8988T (cell line): ENCODE results near the gene SLC12A6.

ENCODE experiments used
- DNase-seq: peaks from one replicate; pipeline ENCODE4 v3.0.0; 2011

SLC12A6 gene

DNA sequence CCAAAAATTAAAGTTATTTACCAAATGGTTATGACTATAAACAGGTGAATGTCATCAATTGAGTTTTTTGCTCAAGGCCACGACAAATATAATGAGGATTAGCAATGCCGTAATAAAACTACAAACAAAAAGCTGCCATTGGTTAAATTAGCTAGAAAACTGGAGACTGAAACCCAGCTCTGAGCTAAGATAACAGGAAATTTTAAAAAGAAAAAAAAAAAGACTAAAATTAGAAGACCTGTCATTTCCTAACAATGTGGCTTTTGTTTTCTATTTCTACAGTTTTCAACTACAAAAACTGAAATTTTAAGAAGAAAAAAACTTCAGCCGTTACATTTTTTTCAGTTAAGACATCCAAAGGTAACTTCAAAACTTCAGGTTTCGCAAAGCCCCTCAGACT lies 9.7 kb downstream of the SLC12A6 start:
- no peak for DNase-seq

DNA sequence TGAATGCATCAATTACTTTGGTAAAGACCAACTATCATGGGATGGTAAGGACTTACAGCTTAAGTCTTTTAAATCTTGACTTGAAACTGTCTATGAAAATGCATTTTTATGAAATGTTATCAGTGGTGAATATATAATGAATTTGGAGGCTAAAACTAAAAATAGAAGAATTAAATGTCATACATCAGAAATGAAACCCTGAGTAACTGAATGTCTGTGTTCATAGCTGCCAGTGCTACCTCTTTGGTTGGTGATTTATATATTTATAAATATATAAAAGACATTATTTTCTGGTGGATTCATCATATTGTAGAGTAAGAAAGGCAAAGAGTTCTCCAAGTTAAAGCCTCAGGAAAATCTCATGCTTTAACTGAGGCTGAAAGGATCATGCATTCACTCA lies 12.2 kb downstream of the SLC12A6 start:
- DNase-seq: no peak

DNA sequence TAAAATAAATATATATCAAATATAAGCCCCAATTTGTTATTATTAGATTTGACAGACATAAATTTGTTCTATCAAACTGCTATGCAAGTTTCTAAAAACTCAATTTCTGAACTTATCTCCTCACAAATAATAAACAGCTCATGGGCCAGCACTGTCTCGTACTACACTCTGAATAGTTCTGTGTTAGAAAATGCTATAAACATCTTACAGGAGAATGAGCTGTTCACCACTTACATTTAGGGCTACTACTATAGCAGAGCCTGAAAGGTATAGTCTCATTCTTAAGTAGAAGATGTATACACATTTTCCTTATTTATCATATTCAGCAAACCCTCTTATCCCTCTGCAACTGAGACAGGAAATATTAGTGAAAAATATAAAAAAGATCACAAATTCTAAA lies 12.6 kb downstream of the SLC12A6 start:
- no peak for DNase-seq

DNA sequence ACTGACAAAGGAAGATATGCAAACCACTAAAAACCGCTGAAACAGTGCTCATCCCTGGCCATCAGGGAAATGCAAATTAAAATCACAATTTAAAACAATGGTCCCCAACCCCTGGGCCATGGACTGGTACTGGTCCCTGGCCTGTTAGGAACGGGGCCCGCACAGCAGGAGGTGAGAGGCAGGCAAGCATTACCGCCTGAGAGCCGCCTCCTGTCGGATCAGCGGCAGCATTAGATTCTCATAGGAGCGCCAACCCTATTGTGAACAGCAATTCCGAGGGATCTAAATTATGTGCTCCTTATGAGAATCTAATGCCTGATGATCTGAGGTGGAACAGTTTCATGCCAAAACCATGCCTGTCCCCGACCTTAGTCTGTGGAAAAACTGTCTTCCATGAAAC lies 14.4 kb downstream of the SLC12A6 start:
- DNase-seq: no peak

DNA sequence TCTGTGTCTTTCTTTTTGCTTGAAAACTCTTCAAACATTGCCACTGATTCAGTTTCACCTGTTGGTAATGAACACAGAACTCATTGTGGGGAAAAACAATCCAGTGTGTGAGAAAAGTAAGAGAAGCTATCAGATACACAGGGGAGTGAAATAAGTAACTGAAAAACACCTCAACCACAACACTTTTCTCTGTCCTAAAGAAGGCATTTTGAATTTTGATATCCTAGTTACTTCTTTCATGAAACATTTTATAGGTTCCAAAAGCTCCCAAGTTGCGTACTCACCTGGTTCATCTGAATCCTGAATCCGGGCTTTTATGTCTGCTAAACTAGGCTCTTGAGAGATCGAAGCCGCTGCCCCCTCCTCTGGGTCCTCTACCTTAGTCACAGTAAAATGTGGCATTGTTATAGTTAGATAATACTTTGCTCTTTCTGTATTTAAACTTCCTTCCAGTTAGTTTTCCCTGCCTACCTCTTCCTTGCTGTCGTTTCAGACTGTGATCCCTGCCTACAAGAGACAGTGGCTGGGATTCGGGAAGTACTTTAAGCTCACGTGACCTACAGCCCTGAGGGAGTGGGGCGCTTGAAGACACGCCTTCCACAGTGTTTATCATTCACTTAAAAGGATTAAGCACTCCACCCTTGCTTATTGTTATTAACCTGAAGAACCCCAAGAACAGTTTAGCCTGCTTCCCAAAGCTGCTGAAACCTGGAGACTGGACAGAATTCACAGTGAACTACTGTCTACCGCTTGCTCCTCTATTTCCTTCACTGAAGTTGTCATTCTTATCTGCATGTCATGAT lies 19.1 kb downstream of the SLC12A6 start:
- DNase-seq: no peak

DNA sequence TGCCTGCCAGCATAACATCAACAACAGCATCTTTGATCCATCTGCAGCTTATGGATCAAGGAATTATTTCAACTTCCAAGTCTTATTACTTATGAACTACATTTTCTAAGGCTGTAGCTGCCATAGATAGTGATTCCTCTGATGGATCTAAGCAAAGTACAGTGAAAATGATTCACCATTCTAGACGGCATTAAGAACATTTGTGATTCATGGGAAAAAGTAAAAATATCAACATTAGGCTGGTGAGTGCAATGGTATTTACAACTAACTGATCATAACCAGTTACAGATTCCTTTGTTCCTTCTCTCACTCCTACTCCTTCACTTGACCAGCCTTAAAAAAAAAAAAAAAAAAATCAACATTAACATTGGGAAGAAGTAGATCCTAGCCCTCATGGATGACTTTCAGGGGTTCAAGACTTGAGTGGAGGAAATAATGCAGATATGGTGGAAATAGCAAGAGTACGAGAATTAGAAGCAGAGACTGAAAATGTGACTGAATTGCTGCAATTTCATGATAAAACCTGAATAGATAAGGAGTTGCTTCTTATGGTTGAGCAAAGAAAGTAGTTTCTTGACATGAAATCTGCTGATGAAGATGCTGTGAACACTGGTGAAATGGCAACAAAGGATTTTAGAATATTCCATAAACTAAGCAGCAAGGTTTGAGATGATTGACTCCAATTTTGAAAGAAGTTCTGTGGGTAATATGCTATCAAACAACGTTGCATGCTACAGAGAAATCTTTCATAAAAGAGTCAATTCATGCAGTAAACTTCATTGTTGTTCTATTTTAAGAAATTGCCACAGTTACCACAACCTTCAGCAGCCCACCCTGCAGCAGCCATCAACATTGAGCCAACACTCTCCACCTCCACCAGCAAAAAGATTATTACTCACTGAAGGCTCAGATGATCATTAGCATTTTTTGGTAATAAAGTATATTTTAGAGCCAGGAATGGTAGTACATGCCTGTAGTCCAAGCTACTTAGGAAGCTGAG lies 22.8 kb downstream of the SLC12A6 start:
- DNase-seq: no peak

DNA sequence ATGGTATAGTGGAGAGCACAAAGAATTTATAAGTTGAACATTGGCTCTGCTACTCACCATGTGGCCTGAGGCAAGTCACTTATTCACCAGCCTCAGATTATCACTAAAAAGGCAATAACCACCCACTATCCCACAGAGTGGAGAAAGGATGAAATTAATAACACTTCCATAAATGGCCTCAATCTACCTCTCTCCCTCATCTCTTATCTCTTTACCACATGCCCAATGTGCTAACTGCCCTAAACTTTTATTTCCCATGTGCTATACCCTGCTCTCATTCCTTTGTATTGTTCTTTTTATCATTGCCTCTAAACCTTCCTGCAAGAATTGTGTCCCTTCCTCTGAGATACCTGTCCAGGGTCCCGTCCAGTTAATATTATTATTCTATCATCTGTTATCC lies 26.0 kb downstream of the SLC12A6 start:
- no peak for DNase-seq

DNA sequence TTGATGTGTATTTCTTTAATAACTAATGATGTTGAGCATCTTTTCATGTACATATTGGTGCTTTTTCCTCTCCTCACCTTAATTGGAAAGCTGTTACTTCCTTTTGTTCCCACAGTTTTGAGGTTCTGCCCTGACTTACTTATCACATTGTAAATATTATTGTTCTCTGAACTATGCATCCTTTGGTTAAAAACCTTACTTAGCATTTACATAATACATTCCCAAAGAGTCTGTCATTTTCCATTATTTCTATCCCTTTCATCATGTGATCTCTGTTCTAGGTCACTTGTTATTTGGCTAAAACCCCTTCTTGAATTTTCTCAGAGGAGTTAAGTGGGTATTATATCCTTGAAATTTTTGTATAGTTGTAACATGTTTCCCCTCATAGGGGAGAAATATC lies 33.0 kb downstream of the SLC12A6 start:
- no peak for DNase-seq

DNA sequence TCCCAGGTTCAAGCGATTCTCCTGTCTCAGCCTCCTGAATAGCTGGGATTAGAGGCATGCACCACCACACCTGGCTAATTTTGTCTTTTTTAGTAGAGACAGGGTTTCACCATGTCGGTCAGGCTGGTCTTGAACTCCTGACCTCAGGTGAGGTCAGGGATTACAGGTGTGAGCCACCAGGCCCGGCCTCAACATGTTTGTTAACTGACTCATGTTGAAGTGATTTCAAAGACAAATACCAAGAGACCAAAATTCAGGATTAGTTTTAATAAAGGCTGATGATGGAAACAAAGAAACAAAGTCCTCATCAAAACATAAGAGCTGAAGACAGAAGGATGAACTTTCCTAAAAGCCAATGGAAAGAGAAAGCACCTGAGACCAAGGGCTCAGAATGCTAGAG lies 36.5 kb downstream of the SLC12A6 start:
- no peak for DNase-seq

DNA sequence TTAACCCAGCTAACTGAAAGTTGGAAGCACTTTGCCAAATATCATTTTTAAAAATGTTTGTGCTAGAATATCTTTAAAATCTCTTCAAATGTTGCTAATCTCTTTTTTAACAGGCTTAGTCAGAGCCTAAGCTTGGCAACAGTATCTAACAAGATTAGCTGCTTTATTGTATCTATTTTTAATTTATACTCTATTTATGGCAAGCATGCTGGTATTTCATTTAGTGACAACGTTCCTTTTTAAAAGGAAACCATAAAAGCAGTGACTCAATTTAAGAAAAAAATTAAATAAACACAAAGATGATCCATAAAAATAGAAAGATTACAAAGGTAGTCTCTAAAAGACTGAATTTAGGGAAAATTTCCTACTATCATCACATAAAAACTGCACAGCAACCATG lies 40.5 kb downstream of the SLC12A6 start:
- DNase-seq: no peak

DNA sequence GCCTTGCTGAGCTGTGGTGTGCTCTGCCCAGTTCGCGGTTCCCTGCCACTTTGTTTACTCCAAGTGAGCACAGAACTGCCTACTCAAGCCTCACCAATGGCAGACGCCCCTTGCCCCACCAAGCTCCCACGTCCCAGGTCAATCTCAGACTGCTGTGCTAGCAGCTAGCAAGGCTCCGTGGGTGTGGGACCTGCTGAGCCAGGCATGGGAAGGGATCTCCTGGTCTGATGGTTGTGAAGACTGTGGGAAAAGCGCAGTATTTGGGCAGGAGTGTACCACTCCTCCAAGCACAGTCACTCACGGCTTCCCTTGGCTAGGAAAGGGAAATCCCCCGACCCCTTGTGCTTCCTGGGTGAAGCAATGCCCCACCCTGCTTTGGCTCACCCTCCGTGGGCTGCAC lies 45.0 kb downstream of the SLC12A6 start:
- no peak for DNase-seq

DNA sequence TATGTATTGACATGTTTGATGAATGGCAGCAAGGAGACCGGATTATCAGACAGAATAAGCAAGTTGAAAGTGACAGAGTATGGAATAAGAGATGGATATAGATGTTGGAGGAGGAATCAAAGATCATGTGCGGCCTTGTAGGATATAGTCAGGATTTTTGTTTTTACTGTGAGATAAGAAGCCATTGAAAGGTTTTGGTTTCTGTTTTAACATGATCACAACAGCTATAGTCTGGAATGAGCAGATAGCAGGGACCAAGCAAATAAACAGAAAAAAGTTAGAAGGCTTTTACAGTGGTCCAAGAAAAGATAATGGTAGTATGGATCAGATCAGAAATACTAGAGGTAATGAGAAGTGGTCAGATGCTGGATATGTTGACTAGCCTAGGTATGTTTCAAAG lies 52.6 kb downstream of the SLC12A6 start:
- no peak for DNase-seq

DNA sequence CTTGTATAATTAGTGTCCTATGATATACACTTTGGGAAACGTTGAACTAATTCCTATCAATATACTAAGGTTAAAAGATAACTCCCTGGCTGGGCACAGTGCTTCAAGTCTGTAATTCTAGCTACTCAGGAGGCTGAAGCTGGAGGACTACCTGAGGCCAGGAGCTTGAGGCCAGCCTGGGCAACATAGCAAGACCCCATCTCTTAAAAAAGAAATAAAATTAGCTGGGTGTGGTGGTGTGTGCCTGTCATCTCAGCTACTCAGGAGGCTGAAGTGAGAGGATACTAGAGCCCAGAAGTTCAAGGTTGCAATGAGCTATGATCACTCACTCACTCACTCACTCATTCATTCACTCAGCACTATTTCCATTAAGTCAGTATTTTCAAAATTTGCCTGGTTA lies 55.2 kb downstream of the SLC12A6 start:
- no peak for DNase-seq

DNA sequence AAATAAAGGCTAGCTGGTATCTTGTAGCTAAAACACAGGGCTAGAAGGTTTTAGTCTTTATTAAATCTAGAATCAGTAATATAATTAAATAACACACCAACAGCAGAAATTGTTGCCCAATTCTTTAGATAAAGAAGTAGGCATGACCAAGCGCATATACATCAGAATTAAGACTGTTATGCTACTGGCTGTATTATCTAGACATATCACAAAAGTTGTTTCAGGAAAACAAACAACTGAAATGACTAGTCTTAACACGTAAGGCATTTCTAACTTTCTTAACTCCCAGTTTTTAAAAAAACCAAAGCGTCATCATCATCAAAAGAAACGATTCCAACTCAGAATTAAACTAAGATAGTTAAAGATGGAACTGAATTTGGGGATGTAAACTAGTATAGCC lies 57.4 kb downstream of the SLC12A6 start:
- no peak for DNase-seq

DNA sequence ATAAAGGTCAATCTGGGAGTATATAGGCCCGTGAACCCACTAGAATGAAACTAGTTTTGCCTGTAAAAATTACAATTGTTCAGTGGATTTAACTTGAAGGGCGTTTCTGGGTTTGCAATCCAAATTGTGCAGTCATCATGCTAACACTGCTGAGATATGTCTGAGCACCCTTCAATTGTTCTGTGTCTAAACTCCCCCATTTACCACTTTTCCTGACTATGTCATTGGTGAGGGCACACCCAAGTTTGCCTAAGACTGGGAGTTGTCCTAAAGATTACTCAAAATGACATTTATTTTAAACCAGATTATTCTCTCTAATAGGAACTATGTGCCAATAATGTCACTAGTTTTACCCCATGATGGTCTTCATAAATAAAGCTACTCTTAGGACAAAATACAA lies 58.2 kb downstream of the SLC12A6 start:
- DNase-seq: no peak

DNA sequence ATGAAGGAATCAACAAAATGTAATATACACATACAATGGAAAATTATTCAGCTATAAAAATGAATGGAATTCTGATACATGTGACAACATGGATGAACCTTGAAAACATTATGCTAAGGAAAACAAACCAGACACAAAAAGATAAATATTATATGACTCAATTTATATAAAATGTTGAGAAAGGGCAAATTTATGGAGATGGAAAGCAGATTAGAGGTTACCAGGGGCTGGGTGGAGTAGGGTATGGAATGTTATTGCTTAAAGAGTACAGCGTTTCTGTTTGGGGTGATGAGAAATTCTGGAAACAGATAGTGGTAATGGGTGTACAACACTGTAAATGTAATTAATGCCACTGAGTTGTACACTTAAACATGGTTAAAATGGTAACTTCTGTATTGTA lies 61.9 kb downstream of the SLC12A6 start:
- no peak for DNase-seq

DNA sequence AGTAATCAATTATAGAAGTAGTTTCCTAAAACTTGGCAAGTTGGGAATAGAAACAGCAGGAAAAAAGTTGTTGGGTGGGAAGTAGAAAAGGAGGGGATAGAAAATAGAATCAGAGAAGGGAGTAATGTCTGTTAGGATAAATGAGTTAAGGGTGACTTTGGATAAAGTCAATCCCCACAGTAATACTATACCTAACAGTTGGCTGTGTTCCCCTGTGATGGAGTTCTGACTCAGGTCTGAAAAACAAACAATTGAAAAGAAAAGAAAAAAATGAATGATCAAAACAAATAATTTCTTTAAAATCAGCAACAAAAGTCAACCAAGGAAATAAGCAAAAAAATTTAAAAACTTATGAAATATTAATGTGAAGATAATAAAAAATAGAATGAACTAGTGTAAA lies 62.4 kb downstream of the SLC12A6 start:
- no peak for DNase-seq

DNA sequence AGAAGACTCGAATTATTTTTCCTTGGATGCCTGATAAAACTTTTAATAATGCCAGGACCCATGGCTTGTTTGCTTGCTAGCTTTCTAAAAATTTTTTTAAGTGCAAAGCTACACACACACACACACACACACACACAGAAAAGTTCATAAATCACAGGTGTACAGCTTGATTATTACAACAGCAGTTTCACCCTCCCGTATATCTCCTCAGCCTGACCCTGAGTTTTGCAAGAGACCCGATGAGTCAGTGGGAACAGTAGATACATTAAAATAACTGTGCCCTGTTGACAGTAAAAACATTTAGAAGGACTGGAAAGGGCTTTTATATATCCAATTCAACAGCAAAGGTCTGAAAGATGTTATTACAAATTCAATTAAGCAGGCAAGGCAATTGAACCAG lies 66.1 kb downstream of the SLC12A6 start:
- DNase-seq: no peak

DNA sequence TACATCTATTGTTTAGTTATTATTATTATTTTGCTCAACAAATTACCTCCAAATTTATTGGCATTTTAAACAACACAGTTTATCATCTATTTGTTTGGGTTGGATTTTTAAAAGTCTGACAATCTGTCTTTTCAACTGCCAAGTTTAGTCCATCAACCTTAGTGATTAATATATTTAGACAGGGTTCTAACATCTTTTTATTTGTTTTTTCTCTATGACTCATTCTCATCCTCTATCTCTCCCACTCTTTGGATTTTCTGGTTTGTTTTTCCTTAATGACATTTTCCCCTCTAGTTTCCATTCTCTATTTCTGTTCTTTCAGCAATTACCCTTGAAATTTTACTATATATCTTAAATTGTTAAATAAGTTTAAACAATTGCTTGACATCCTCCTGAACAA lies 70.8 kb downstream of the SLC12A6 start:
- no peak for DNase-seq

DNA sequence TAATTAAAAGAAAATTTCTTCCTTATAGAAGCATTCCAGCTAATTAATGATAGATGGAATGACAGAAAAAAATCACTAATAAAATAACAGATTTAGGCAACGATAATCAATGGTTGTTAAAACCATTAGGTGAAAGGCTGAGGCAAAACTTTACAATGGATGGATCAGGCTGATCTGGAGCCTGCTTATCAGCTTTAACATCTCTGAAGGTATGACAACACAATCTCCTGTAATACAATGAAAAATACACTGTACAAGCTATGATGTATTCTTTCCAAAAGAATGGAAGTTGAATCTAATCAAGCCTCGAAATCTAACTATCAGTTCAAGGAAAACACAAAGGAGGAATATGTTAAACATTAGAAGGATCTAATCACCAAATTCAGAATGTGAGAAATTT lies 73.5 kb downstream of the SLC12A6 start:
- no peak for DNase-seq

DNA sequence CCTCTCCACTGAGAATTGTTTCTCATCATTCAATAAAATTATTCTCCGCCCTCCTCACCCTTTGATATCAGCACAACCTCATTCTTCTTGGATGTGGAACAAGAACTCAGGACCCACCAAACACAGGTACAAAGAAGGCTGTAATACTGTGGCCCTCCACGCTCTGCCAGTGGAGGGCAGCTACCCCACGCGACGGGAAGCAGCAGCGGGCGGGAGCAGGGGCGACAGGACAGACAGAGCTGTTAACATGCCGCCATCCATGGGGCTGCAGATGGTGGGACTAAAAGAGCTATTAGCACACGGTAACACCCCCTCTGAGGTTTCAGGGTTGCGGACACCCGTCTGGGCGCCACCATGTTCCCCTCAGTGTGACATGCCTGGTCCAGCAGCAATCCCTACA lies 75.2 kb downstream of the SLC12A6 start:
- no peak for DNase-seq

DNA sequence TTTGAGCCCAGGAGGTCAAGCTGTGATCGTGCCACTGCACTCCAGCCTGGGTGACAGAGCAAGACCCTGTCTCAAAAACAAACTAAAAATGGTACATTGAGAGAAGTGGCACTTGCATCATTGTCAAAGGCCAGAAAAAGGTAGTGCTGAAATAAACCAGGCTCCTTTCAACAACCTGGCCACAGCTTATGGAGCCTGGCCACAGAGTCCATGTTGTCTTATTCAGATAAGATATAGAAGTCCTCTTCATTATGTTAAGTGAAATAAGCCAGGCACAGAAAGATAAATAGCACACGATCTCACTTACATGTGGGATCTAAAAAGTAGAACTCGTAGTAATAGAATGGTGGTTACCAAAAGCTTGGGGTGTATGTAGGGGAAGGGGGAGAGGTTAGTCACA lies 78.0 kb downstream of the SLC12A6 start:
- no peak for DNase-seq

DNA sequence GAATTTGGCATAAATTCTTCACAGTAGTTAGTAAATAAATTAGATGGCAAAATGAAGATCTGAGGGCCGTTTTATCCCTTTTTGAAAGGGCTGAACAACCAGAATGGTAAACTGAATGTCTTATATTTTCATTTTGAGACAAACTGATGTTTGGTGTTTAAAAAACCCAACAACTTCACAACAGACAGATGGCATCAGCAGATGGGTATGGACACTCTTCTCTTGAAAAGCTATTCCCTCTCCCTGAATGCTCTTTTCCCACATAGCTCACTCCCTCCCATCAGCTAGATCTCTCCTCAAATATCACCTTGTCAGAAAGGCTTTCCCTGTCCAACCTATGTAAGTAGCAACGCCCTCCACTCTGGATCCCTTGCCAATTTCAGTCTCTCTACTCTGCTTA lies 79.4 kb downstream of the SLC12A6 start:
- DNase-seq: no peak

DNA sequence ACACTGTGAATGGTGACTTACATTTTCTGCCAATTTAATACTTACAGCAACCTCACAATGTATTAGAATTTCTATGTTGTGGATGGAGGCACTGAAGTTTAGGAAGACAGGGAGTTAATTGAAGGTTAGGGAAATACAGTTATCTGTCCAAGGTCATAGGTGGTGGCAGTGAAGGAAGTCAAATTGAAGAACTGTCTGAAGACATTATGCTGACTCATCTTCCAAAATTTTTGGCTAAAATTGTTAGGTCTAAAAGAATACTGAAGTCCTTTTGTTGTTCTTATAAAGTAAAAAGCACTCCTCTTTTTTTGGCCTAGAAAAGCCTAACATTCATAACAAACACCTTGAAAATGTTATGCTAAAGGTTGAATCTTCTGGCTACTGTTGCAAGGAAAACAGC lies 85.0 kb downstream of the SLC12A6 start:
- DNase-seq: no peak
